Body of pancreas (tissue), 4 donors: Measurements from ENCODE around the gene GNL3. TPM values are rescaled to one million over a fixed set of nuclear protein-coding genes. Genes with fewer than 3 reads are reported as not detected.

Source experiments
- ATAC-seq: fragments of 150-250 bp; one replicate; pipeline ENCODE4 v1.9.1; 2016
- DNase-seq, 4 donors: peaks; one replicate each; pipeline ENCODE4 v3.0.0-alpha.2; 2019
- H3K27ac ChIP-seq, 4 donors: fragments of 200-600 bp; sonication (generic); 1 replicate in 3 of 4; 2 replicates in 1 of 4; pipeline versions ENCODE4 v1.5.1 to v1.6.1; 2016 to 2019; ENCODE audit warnings: mild to moderate bottlenecking in 1 of 4, mixed read lengths in 1 of 4, moderate library complexity in 1 of 4
- H3K27me3 ChIP-seq, 2 donors: fragments of 200-600 bp; sonication (generic); one replicate each; pipeline ENCODE4 v1.6.0; 2016; ENCODE audit warnings: mild to moderate bottlenecking in 1 of 2
- H3K36me3 ChIP-seq, 2 donors: fragments of 200-600 bp; sonication (generic); replicated peaks in 1 of 2; 2 replicates each; pipeline ENCODE4 v1.5.1; 2016; ENCODE audit warnings: low read depth in 2 of 2; ENCODE audit not compliant: insufficient read depth in 1 of 2
- H3K4me1 ChIP-seq: fragments of 200-600 bp; sonication (generic); one replicate; pipeline ENCODE4 v1.6.0; 2016
- H3K4me3 ChIP-seq, 2 donors: fragments of 200-600 bp; sonication (generic); 1 replicate in 1 of 2; 2 replicates in 1 of 2; pipeline ENCODE4 v1.5.1; 2016 to 2019
- H3K9me3 ChIP-seq, 3 donors: fragments of 200-600 bp; sonication (generic); 1 replicate in 2 of 3; 2 replicates in 1 of 3; pipeline ENCODE4 v1.5.1; 2016
- POLR2A ChIP-seq, 3 donors: fragments of 450-650 bp; IDR thresholded peaks; one replicate each; pipeline ENCODE4 v1.6.1; 2016; ENCODE audit warnings: antibody characterized with exemption in 3 of 3, mild to moderate bottlenecking in 2 of 3
- WGBS, 2 donors: methylation state at CpG; one replicate each; pipeline ENCODE4 v1.1.5; 2017; 5-methylcytosine and 5-hydroxymethylcytosine counted together
- intact Hi-C: fragments of 100-400 bp; cut with DNase I; formaldehyde crosslinking; loops from one replicate; pipeline ENCODE4 v1.15.1; 2023
- total RNA-seq, 2 donors: library from RNA; depleted of rRNA; stranded (reverse); fragments of >200 nt; gene quantifications; one replicate each; pipeline ENCODE4 v1.1.0, GENCODE V29; 2016
- TF ChIP-seq, protein P1 (sequence below), 7 experiments: fragments of 450-650 bp in 4 of 7; fragments of 200-600 bp in 3 of 7; sonication (generic) in 3 of 7; IDR thresholded peaks; one replicate each; pipeline ENCODE4 v1.5.1; 2016 to 2019; ENCODE audit warnings: antibody characterized with exemption in 7 of 7

GNL3 gene
- total RNA-seq, 2 donors from 2014 or later, result 46.2 to 122 TPM

DNA sequence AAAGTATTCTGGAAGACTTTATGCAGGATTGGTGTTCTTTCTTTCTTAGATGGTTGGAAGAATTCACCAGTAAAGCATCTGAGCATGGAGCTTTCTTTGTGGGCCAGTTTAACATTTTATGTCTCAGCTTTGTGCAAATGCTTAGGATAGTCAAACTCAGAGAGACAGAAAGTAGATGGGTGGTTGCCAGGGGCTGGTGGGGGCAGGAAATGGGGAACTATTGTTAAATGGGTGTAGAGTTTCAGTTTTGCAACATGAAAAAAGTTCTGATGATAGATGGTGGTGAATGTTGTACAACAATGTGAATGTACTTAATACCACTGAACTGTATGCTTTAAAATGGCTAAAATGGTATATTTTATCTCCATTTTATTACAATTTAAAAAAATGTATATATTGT lies 44.8 kb downstream of the GNL3 start:
- Histone ChIP-seq H3K27ac (no peak overlapping the region), H3K9me3 (no peaks in the 10 kb centered on the region), H3K4me1 (no peaks in the 10 kb centered on the region), H3K36me3 (peaks cover 0 to 6% of the 10 kb centered on the region in 2 donors), H3K4me3 (no peak overlapping the region), H3K27me3 (no peaks in the 10 kb centered on the region)
- ATAC-seq (no peak), DNase-seq (no peak)
- TF ChIP-seq POLR2A (IDR thresholded peaks at IDR 0.05), result no peak
- intact Hi-C loops, result no loop called here

DNA sequence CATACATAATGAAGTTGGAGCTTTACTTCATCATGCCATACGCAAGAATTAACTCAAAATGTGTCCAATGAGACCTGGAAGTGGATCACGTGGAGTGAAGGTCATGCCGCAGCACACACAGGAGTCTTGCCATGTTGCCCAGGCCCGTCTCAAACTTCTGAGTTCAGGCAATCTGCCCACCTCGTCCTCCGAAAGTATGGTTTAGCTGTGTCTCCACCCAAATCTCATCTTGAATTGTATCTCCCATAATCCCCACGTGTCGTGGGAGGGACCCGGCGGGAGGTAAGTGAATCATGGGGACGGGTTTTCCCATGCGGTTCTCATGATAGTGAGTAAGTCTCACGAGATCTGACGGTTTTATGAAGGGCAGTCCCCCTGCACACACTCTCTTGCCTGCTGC lies 45.8 kb downstream of the GNL3 start:
- no peak for ATAC-seq
- no peak for DNase-seq
- Histone ChIP-seq H3K27ac (no peak overlapping the region), H3K27me3 (no peaks in the 10 kb centered on the region), H3K4me3 (no peak overlapping the region), H3K4me1 (no peaks in the 10 kb centered on the region), H3K36me3 (peaks cover 0 to 6% of the 10 kb centered on the region in 2 donors), H3K9me3 (no peaks in the 10 kb centered on the region)
- intact Hi-C loops, result no loop called here
- 85 to 92% methylated on average over 14 of the region's 14 CpGs for WGBS, 2 donors
- TF ChIP-seq, protein P1, sequence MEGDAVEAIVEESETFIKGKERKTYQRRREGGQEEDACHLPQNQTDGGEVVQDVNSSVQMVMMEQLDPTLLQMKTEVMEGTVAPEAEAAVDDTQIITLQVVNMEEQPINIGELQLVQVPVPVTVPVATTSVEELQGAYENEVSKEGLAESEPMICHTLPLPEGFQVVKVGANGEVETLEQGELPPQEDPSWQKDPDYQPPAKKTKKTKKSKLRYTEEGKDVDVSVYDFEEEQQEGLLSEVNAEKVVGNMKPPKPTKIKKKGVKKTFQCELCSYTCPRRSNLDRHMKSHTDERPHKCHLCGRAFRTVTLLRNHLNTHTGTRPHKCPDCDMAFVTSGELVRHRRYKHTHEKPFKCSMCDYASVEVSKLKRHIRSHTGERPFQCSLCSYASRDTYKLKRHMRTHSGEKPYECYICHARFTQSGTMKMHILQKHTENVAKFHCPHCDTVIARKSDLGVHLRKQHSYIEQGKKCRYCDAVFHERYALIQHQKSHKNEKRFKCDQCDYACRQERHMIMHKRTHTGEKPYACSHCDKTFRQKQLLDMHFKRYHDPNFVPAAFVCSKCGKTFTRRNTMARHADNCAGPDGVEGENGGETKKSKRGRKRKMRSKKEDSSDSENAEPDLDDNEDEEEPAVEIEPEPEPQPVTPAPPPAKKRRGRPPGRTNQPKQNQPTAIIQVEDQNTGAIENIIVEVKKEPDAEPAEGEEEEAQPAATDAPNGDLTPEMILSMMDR (IDR thresholded peaks at IDR 0.05), result no peak
- no peak for TF ChIP-seq POLR2A (IDR thresholded peaks at IDR 0.05)

DNA sequence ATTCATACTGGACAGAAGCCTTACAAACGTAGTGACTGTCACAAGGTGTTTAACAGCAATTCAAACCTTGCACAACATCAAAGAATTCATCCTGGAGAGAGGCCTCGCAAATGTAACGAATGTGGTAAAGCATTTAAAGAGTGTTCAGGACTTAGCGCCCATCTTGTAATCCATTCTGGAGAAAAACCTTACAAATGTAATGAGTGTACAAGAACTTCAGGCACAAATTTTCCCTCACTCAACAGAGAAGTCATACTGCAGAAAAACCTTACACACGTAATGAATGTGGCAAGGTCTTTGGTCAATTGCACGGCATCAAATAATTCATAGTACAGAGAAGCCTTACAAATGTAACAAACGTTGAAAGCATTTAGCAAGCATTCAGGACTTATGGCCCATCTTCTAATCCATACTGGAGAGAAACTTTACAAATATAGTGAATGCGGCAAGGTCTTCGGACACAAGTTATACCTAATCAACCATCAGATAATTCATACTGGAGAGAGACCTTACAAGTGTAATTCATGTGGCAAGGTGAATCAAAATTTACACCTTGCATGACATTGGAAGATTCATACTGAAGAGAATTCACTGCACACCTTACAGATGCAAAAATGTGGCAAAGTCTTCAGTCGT lies 47.5 kb downstream of the GNL3 start:
- Histone ChIP-seq H3K4me3 (no peak overlapping the region), H3K27ac (no peak overlapping the region), H3K27me3 (no peaks in the 10 kb centered on the region), H3K36me3 (peaks cover 0 to 6% of the 10 kb centered on the region in 2 donors), H3K4me1 (no peaks in the 10 kb centered on the region), H3K9me3 (no peaks in the 10 kb centered on the region)
- intact Hi-C loops, result no loop called here
- DNase-seq, result no peak
- WGBS, 2 donors, result 88 to 94% methylated on average over 10 of the region's 10 CpGs
- ATAC-seq, result no peak
- no peak for TF ChIP-seq POLR2A (IDR thresholded peaks at IDR 0.05)
- TF ChIP-seq, protein P1 (IDR thresholded peaks at IDR 0.05), result no peak

DNA sequence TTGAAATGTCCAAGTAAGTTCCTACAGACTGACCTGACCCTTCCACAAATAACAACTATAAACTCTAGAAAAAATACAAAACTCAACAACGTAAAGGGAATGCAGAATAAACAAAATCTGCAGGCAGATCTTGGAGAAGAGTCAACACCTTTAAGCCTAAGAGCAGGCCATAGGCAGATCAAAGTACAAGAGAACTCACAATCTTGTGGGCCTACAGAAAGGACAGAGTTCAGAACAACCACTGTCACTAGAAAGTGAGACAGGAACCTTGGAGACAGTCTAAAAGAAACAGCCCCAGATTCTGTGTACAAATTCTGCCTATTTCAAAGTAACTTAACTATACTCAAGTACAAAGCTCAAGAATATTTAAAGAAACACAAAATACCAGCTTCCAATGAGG lies 53.9 kb downstream of the GNL3 start:
- TF ChIP-seq, protein P1 (IDR thresholded peaks at IDR 0.05), result no peak
- no peak for TF ChIP-seq POLR2A (IDR thresholded peaks at IDR 0.05)
- no peaks in the 10 kb centered on the region for H3K27me3 ChIP-seq
- H3K36me3 ChIP-seq, result peaks cover 0 to 7% of the 10 kb centered on the region in 2 donors
- WGBS, 2 donors, result 73 to 81% methylated on average over 1 of the region's 1 CpG
- no peak for ATAC-seq
- H3K4me3 ChIP-seq, result no peak overlapping the region
- H3K27ac ChIP-seq, result no peak overlapping the region
- H3K4me1 ChIP-seq, result no peaks in the 10 kb centered on the region
- intact Hi-C loops, result loop anchor here (10.0 kb wide), 1 partner anchor 335 kb away; no protein-coding TSS in a partner anchor
- no peak for DNase-seq
- no peaks in the 10 kb centered on the region for H3K9me3 ChIP-seq

DNA sequence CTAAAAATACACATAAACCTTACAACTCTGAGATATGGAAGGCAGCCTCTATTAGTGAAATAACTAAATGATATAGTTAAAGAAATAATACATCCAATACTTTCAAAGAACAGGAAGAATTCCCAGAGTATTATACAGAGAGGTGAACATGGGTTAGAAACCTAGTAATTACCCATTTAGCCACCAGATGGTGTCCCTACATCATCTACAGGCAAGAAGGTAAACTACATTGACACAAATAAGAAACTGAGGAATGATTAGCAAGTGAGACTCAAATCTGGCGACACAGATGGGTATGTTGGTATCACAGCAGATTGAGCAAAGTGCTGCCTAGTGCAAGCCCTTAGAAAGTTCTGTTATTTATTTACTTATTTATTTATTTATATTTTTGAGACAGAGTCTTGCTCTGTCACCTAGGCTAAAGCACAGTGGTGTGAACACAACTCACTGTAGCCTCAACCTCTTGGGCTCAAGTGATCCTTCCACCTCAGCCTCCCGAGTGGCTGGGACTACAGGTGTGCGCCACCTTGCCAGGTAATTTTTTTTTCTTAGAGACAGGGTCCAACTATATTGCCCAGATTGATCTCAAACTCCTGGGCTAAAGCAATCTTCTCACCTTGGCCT lies 56.7 kb downstream of the GNL3 start:
- Histone ChIP-seq H3K4me1 (no peaks in the 10 kb centered on the region), H3K4me3 (no peak overlapping the region), H3K36me3 (peaks cover 5 to 22% of the 10 kb centered on the region in 2 donors), H3K27me3 (no peaks in the 10 kb centered on the region), H3K27ac (no peak overlapping the region), H3K9me3 (no peaks in the 10 kb centered on the region)
- intact Hi-C loops, result loop anchor here (10.0 kb wide), 1 partner anchor 332 kb away; no protein-coding TSS in a partner anchor
- no peak for ATAC-seq
- no peak for DNase-seq
- WGBS, 2 donors, result 71 to 90% methylated on average over 3 of the region's 3 CpGs
- TF ChIP-seq, protein P1 (IDR thresholded peaks at IDR 0.05), result peak in 6 of 7 experiments; percentile 26 to 63 (median 47)
- TF ChIP-seq POLR2A (IDR thresholded peaks at IDR 0.05), result no peak
